OCI-LY1 (cell line): ENCODE measurements around the gene BNIP3.
"Not testable (repeated sequence)": the region's sequence is repeated elsewhere in the genome, so short reads cannot be mapped to it uniquely, and the experiment has no call there.

ENCODE experiments used
- H2AFZ ChIP-seq: fragments of 200-600 bp; sonication (generic), shearing (Covaris generic); 2 replicates; pipeline ENCODE4 v1.6.0; 2014; ENCODE audit warnings: antibody characterized with exemption, mild to moderate bottlenecking, low read length
- H3F3A ChIP-seq: fragments of 200-600 bp; sonication (generic), shearing (Covaris generic); 2 replicates; pipeline ENCODE4 v1.6.0; 2014; ENCODE audit warnings: mild to moderate bottlenecking, antibody characterized with exemption, low read length, moderate library complexity; ENCODE audit not compliant: insufficient read depth
- H3K27ac ChIP-seq: fragments of 200-600 bp; sonication (generic); 2 replicates; pipeline ENCODE4 v1.5.1; 2014; ENCODE audit warnings: low read length, mixed run types, mild to moderate bottlenecking, low read depth; ENCODE audit not compliant: poor library complexity, severe bottlenecking
- H3K27me3 ChIP-seq: fragments of 200-600 bp; sonication (generic); 2 replicates; pipeline ENCODE4 v1.6.0; 2014; ENCODE audit warnings: antibody characterized with exemption, mild to moderate bottlenecking, low read length, moderate library complexity; ENCODE audit not compliant: insufficient read depth
- H3K36me3 ChIP-seq: fragments of 200-600 bp; sonication (generic); 2 replicates; pipeline ENCODE4 v1.6.1; 2014; ENCODE audit warnings: mild to moderate bottlenecking, antibody characterized with exemption, low read length, moderate library complexity, mixed read lengths; ENCODE audit not compliant: insufficient read depth
- H3K4me1 ChIP-seq: fragments of 200-600 bp; sonication (generic); 2 replicates; pipeline ENCODE4 v1.5.1; 2014; ENCODE audit warnings: mild to moderate bottlenecking, low read length, moderate library complexity; ENCODE audit not compliant: insufficient read depth, severe bottlenecking
- H3K4me2 ChIP-seq: fragments of 200-600 bp; sonication (generic), shearing (Covaris generic); 2 replicates; pipeline ENCODE4 v1.6.1; 2014; ENCODE audit warnings: low read length
- H3K4me3 ChIP-seq: fragments of 200-600 bp; sonication (generic); 2 replicates; pipeline ENCODE4 v1.5.1; 2014; ENCODE audit warnings: low read length, low read depth, mild to moderate bottlenecking, mixed read lengths; ENCODE audit not compliant: poor library complexity, severe bottlenecking
- H3K79me2 ChIP-seq: fragments of 200-600 bp; shearing (Covaris generic); 2 replicates; pipeline ENCODE4 v1.6.1; 2016; ENCODE audit warnings: mixed run types, low read length, mixed read lengths; ENCODE audit not compliant: insufficient read depth
- H3K9ac ChIP-seq: fragments of 200-600 bp; sonication (generic), shearing (Covaris generic); 2 replicates; pipeline ENCODE4 v1.6.1; 2014; ENCODE audit warnings: mild to moderate bottlenecking, low read length, mixed read lengths
- H3K9me2 ChIP-seq: fragments of 200-600 bp; sonication (generic), shearing (Covaris generic); 2 replicates; pipeline ENCODE4 v1.6.1; 2014; ENCODE audit warnings: low read depth, mild to moderate bottlenecking, low read length, mixed read lengths
- H3K9me3 ChIP-seq: fragments of 200-600 bp; shearing (Covaris generic); 2 replicates; pipeline ENCODE4 v1.6.1; 2014; ENCODE audit warnings: low read length, mixed read lengths
- H4K20me1 ChIP-seq: fragments of 200-600 bp; sonication (generic), shearing (Covaris generic); 2 replicates; pipeline ENCODE4 v1.6.0; 2016; ENCODE audit warnings: mild to moderate bottlenecking, low read length; ENCODE audit not compliant: insufficient read depth
- CTCF ChIP-seq: fragments of 200-600 bp; sonication (generic), shearing (Covaris generic); IDR thresholded peaks from 2 replicates; pipeline ENCODE4 v1.5.1; 2017; ENCODE audit warnings: mild to moderate bottlenecking, antibody characterized with exemption, low read length, moderate library complexity, mixed read lengths
- EZH2 ChIP-seq: fragments of 200-600 bp; sonication (generic), shearing (Covaris generic); IDR thresholded peaks from 2 replicates; pipeline ENCODE4 v1.8.0; 2017; ENCODE audit warnings: borderline replicate concordance, mixed run types, mild to moderate bottlenecking, antibody characterized with exemption, low read length, moderate library complexity, mixed read lengths

Gene BNIP3

GRCh38 chr10:131959841-131960240 lies 21.9 kb downstream of the BNIP3 start:
- no peak overlapping the region for H3K9ac ChIP-seq
- no peaks in the 10 kb centered on the region for H3K9me3 ChIP-seq
- H3K27me3 ChIP-seq = no peaks in the 10 kb centered on the region
- TF ChIP-seq EZH2 (no peak), CTCF (no peak)
- H3K36me3 ChIP-seq = peaks cover 42% of the 10 kb centered on the region
- no peaks in the 10 kb centered on the region for H3F3A ChIP-seq
- H3K79me2 ChIP-seq = no peaks in the 10 kb centered on the region
- no peak overlapping the region for H2AFZ ChIP-seq
- no peak overlapping the region for H3K4me3 ChIP-seq
- H3K4me1 ChIP-seq = no peaks in the 10 kb centered on the region
- H3K4me2 ChIP-seq = no peak overlapping the region
- no peaks in the 10 kb centered on the region for H3K9me2 ChIP-seq
- no peaks in the 10 kb centered on the region for H4K20me1 ChIP-seq
- H3K27ac ChIP-seq = no peak overlapping the region

GRCh38 chr10:131955591-131956340 lies 26.0 kb downstream of the BNIP3 start:
- no peak overlapping the region for H3K9ac ChIP-seq
- H3K79me2 ChIP-seq = no peaks in the 10 kb centered on the region
- H3K4me1 ChIP-seq = no peaks in the 10 kb centered on the region
- no peaks in the 10 kb centered on the region for H3F3A ChIP-seq
- no peaks in the 10 kb centered on the region for H4K20me1 ChIP-seq
- peaks cover 67% of the 10 kb centered on the region for H3K36me3 ChIP-seq
- no peak overlapping the region for H3K27ac ChIP-seq
- TF ChIP-seq EZH2 = no peak
- no peak for TF ChIP-seq CTCF
- H3K4me3 ChIP-seq = no peak overlapping the region
- H3K9me3 ChIP-seq = no peaks in the 10 kb centered on the region
- H2AFZ ChIP-seq = no peak overlapping the region
- no peaks in the 10 kb centered on the region for H3K27me3 ChIP-seq
- no peak overlapping the region for H3K4me2 ChIP-seq
- H3K9me2 ChIP-seq = no peaks in the 10 kb centered on the region

- Histone ChIP-seq H3K4me3 (no peak overlapping the region), H3K9me2 (no peaks in the 10 kb centered on the region), H2AFZ (no peak overlapping the region), H3K4me1 (no peaks in the 10 kb centered on the region), H3K36me3 (peaks cover 64% of the 10 kb centered on the region), H3K9ac (no peak overlapping the region), H3K27ac (no peak overlapping the region), H3F3A (no peaks in the 10 kb centered on the region), H4K20me1 (no peaks in the 10 kb centered on the region), H3K9me3 (no peaks in the 10 kb centered on the region), H3K4me2 (no peak overlapping the region), H3K79me2 (no peaks in the 10 kb centered on the region), H3K27me3 (no peaks in the 10 kb centered on the region)
- no peak for TF ChIP-seq CTCF
- TF ChIP-seq EZH2 = no peak
Measured at GRCh38 chr10:131954356-131954965, 27.3 kb downstream of the BNIP3 start.

GRCh38 chr10:131949908-131950307 lies 31.8 kb downstream of the BNIP3 start:
- not testable (repeated sequence) for H3K4me2 ChIP-seq, H4K20me1 ChIP-seq, H3K4me3 ChIP-seq, H3K4me1 ChIP-seq, H3K79me2 ChIP-seq, H3K9me3 ChIP-seq, H3K9ac ChIP-seq, H2AFZ ChIP-seq, H3K27me3 ChIP-seq, H3F3A ChIP-seq, H3K9me2 ChIP-seq, H3K27ac ChIP-seq
- H3K36me3 ChIP-seq = peaks cover 73% of the 10 kb centered on the region
